ENCODE measurements around the gene EHF. TPM values are rescaled to one million over a fixed set of nuclear protein-coding genes. Genes with fewer than 3 reads are reported as not detected.
A peak's percentile ranks its signal among the peaks of the same experiment; 100 is the strongest.

EHF gene
- polyA plus RNA-seq, 1 donor (not counting 4 experiments of a cell fraction or from before 2014, with no cell fraction given) = 64.2 TPM

GRCh38 chr11:34576331-34576730 is 44.6 kb upstream of the EHF start:
- no peaks in the 10 kb centered on the region for H3K9me3 ChIP-seq (ENCODE audit: control insufficient read depth, low read depth, low read length)
- H4K20me1 ChIP-seq (ENCODE audit: control insufficient read depth, extremely low read depth, insufficient read depth, low read length) = no peaks in the 10 kb centered on the region
- no peaks in the 10 kb centered on the region for H3K79me2 ChIP-seq (ENCODE audit: control insufficient read depth, insufficient read depth, low read length)
- no peak overlapping the region for H3K27ac ChIP-seq (ENCODE audit: control insufficient read depth, insufficient read depth, low read length)
- FAIRE-seq (no peak), DNase-seq (ENCODE audit: low read depth, low spot score) (no peak)
- TF ChIP-seq CTCF (optimal IDR thresholded peaks at IDR 0.05 in 1 of 3, IDR thresholded peaks at IDR 0.05 in 1 of 3, conservative IDR thresholded peaks at IDR 0.05 in 1 of 3; ENCODE audit: extremely low read depth in 1 of 3, insufficient read depth in 2 of 3, low read length in 3 of 3) = no peak
- no peak for TF ChIP-seq EZH2 (IDR thresholded peaks at IDR 0.05; ENCODE audit: low read length)
- no peak overlapping the region for H2AFZ ChIP-seq (ENCODE audit: control insufficient read depth, low read length)
- no peaks in the 10 kb centered on the region for H3K36me3 ChIP-seq (ENCODE audit: control insufficient read depth in 2 of 2, extremely low read depth in 1 of 2, insufficient read depth in 2 of 2, low read length in 2 of 2)
- H3K9me1 ChIP-seq (ENCODE audit: control insufficient read depth, extremely low read depth, insufficient read depth, low read length) = no peaks in the 10 kb centered on the region
- dilution Hi-C loops (cut with MboI; ENCODE audit: extremely low pct_ligation_motif_present, low sequenced_read_pairs) = no loop called here
- no peak overlapping the region for H3K9ac ChIP-seq (ENCODE audit: control insufficient read depth, extremely low read depth, insufficient read depth, low read length)
- H3K4me3 ChIP-seq (ENCODE audit: control insufficient read depth in 2 of 3, extremely low read depth in 1 of 3, insufficient read depth in 2 of 3, low read depth in 1 of 3, low read length in 3 of 3) = no peak overlapping the region
- no peak overlapping the region for H3K4me2 ChIP-seq (ENCODE audit: control insufficient read depth, extremely low read depth, insufficient read depth, low read depth, low read length)
- H3K4me1 ChIP-seq (ENCODE audit: control insufficient read depth, extremely low read depth, insufficient read depth, low read length) = no peaks in the 10 kb centered on the region
- H3K27me3 ChIP-seq (ENCODE audit: control insufficient read depth, extremely low read depth, insufficient read depth, low read length) = peaks cover 12% of the 10 kb centered on the region

- Histone ChIP-seq H3K79me2 (ENCODE audit: control insufficient read depth, insufficient read depth, low read length) (no peaks in the 10 kb centered on the region), H2AFZ (ENCODE audit: control insufficient read depth, low read length) (peak overlapping the region; percentile 41), H3K9me3 (ENCODE audit: control insufficient read depth, low read depth, low read length) (no peaks in the 10 kb centered on the region), H3K4me3 (ENCODE audit: control insufficient read depth in 2 of 3, extremely low read depth in 1 of 3, insufficient read depth in 2 of 3, low read depth in 1 of 3, low read length in 3 of 3) (no peak overlapping the region), H3K36me3 (ENCODE audit: control insufficient read depth in 2 of 2, extremely low read depth in 1 of 2, insufficient read depth in 2 of 2, low read length in 2 of 2) (no peaks in the 10 kb centered on the region), H3K9ac (ENCODE audit: control insufficient read depth, extremely low read depth, insufficient read depth, low read length) (no peak overlapping the region), H3K9me1 (ENCODE audit: control insufficient read depth, extremely low read depth, insufficient read depth, low read length) (no peaks in the 10 kb centered on the region), H3K4me2 (ENCODE audit: control insufficient read depth, extremely low read depth, insufficient read depth, low read depth, low read length) (no peak overlapping the region), H3K27ac (ENCODE audit: control insufficient read depth, insufficient read depth, low read length) (no peak overlapping the region), H3K4me1 (ENCODE audit: control insufficient read depth, extremely low read depth, insufficient read depth, low read length) (peaks cover 24% of the 10 kb centered on the region), H4K20me1 (ENCODE audit: control insufficient read depth, extremely low read depth, insufficient read depth, low read length) (no peaks in the 10 kb centered on the region), H3K27me3 (ENCODE audit: control insufficient read depth, extremely low read depth, insufficient read depth, low read length) (no peaks in the 10 kb centered on the region)
- dilution Hi-C loops (cut with MboI; ENCODE audit: extremely low pct_ligation_motif_present, low sequenced_read_pairs) = no loop called here
- DNase-seq (ENCODE audit: low read depth, low spot score) (no peak), FAIRE-seq (no peak)
- TF ChIP-seq EZH2 (IDR thresholded peaks at IDR 0.05; ENCODE audit: low read length) = no peak
Measured at GRCh38 chr11:34583818-34584217, 37.1 kb upstream of the EHF start.

- no peaks in the 10 kb centered on the region for H3K9me1 ChIP-seq (ENCODE audit: control insufficient read depth, extremely low read depth, insufficient read depth, low read length)
- no peaks in the 10 kb centered on the region for H4K20me1 ChIP-seq (ENCODE audit: control insufficient read depth, extremely low read depth, insufficient read depth, low read length)
- no peaks in the 10 kb centered on the region for H3K9me3 ChIP-seq (ENCODE audit: control insufficient read depth, low read depth, low read length)
- H3K79me2 ChIP-seq (ENCODE audit: control insufficient read depth, insufficient read depth, low read length) = no peaks in the 10 kb centered on the region
- no peaks in the 10 kb centered on the region for H3K36me3 ChIP-seq (ENCODE audit: control insufficient read depth in 2 of 2, extremely low read depth in 1 of 2, insufficient read depth in 2 of 2, low read length in 2 of 2)
- FAIRE-seq = no peak
- TF ChIP-seq EZH2 (IDR thresholded peaks at IDR 0.05; ENCODE audit: low read length) = no peak
- no peak for TF ChIP-seq CTCF (optimal IDR thresholded peaks at IDR 0.05 in 1 of 3, IDR thresholded peaks at IDR 0.05 in 1 of 3, conservative IDR thresholded peaks at IDR 0.05 in 1 of 3; ENCODE audit: extremely low read depth in 1 of 3, insufficient read depth in 2 of 3, low read length in 3 of 3)
- no peak for DNase-seq (ENCODE audit: low read depth, low spot score)
- H3K27me3 ChIP-seq (ENCODE audit: control insufficient read depth, extremely low read depth, insufficient read depth, low read length) = no peaks in the 10 kb centered on the region
- H3K4me1 ChIP-seq (ENCODE audit: control insufficient read depth, extremely low read depth, insufficient read depth, low read length) = peaks cover 24% of the 10 kb centered on the region
- no peak overlapping the region for H3K4me3 ChIP-seq (ENCODE audit: control insufficient read depth in 2 of 3, extremely low read depth in 1 of 3, insufficient read depth in 2 of 3, low read depth in 1 of 3, low read length in 3 of 3)
- H3K9ac ChIP-seq (ENCODE audit: control insufficient read depth, extremely low read depth, insufficient read depth, low read length) = no peak overlapping the region
- no peak overlapping the region for H3K27ac ChIP-seq (ENCODE audit: control insufficient read depth, insufficient read depth, low read length)
- H2AFZ ChIP-seq (ENCODE audit: control insufficient read depth, low read length) = no peak overlapping the region
- dilution Hi-C loops (cut with MboI; ENCODE audit: extremely low pct_ligation_motif_present, low sequenced_read_pairs) = no loop called here
- H3K4me2 ChIP-seq (ENCODE audit: control insufficient read depth, extremely low read depth, insufficient read depth, low read depth, low read length) = no peak overlapping the region
Measured at GRCh38 chr11:34585304-34585734, 35.6 kb upstream of the EHF start.

Measured in keratinocyte (primary cell).